Nephron progenitor cell (in vitro differentiated cells): ENCODE results near the gene ZNF609.

Experiments used
- DNase-seq: peaks from one replicate; pipeline ENCODE4 v3.0.0; 2021
- H3K27ac Mint-ChIP-seq: 2 replicates; pipeline ENCODE4 v1.8.0; 2021; ENCODE audit warnings: mild to moderate bottlenecking, moderate library complexity, mixed read lengths
- H3K27me3 Mint-ChIP-seq: 2 replicates; pipeline ENCODE4 v1.8.0; 2021; ENCODE audit warnings: mild to moderate bottlenecking, low read depth, mixed read lengths; ENCODE audit not compliant: poor library complexity
- H3K36me3 Mint-ChIP-seq: 2 replicates; pipeline ENCODE4 v1.8.0; 2021; ENCODE audit warnings: low read depth, mixed read lengths
- H3K4me1 Mint-ChIP-seq: 2 replicates; pipeline ENCODE4 v1.8.0; 2021; ENCODE audit warnings: mixed read lengths
- H3K4me3 Mint-ChIP-seq: 2 replicates; pipeline ENCODE4 v1.8.0; 2021; ENCODE audit warnings: mild to moderate bottlenecking, moderate library complexity, mixed read lengths
- H3K9me3 Mint-ChIP-seq: 2 replicates; pipeline ENCODE4 v1.8.0; 2021; ENCODE audit warnings: mild to moderate bottlenecking, moderate library complexity, mixed read lengths
- TF ChIP-seq, protein P1 (sequence below): fragments of 200-600 bp; sonication (generic); IDR thresholded peaks from 2 replicates; pipeline ENCODE4 v1.5.0; 2021; ENCODE audit warnings: antibody characterized with exemption

Gene ZNF609

DNA sequence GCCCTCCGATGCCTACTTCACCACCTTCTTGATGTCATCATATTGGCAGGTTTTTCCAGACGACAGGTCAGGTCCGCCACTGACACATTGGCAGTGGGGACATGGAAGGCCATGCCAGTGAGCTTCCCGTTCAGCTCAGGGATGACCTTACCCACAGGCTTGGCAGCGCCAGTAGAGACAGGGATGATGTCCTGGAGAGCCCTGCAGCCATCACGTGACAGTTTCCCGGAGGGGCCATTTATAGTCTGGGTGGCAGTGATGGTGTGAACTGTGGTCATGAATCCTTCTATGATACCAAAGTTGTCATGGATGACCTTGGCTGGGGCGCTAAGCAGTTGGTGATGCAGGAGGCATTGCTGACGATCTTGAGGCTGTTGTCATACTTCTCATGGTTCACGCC, 68.5 kb downstream of the ZNF609 start:
- H3K9me3 Mint-ChIP-seq = no peaks in the 10 kb centered on the region
- TF ChIP-seq, protein P1, sequence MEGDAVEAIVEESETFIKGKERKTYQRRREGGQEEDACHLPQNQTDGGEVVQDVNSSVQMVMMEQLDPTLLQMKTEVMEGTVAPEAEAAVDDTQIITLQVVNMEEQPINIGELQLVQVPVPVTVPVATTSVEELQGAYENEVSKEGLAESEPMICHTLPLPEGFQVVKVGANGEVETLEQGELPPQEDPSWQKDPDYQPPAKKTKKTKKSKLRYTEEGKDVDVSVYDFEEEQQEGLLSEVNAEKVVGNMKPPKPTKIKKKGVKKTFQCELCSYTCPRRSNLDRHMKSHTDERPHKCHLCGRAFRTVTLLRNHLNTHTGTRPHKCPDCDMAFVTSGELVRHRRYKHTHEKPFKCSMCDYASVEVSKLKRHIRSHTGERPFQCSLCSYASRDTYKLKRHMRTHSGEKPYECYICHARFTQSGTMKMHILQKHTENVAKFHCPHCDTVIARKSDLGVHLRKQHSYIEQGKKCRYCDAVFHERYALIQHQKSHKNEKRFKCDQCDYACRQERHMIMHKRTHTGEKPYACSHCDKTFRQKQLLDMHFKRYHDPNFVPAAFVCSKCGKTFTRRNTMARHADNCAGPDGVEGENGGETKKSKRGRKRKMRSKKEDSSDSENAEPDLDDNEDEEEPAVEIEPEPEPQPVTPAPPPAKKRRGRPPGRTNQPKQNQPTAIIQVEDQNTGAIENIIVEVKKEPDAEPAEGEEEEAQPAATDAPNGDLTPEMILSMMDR = no peak
- H3K27me3 Mint-ChIP-seq = no peaks in the 10 kb centered on the region
- no peak overlapping the region for H3K4me3 Mint-ChIP-seq
- H3K27ac Mint-ChIP-seq = no peak overlapping the region
- peaks cover 23% of the 10 kb centered on the region for H3K4me1 Mint-ChIP-seq
- peaks cover 55% of the 10 kb centered on the region for H3K36me3 Mint-ChIP-seq
- no peak for DNase-seq

DNA sequence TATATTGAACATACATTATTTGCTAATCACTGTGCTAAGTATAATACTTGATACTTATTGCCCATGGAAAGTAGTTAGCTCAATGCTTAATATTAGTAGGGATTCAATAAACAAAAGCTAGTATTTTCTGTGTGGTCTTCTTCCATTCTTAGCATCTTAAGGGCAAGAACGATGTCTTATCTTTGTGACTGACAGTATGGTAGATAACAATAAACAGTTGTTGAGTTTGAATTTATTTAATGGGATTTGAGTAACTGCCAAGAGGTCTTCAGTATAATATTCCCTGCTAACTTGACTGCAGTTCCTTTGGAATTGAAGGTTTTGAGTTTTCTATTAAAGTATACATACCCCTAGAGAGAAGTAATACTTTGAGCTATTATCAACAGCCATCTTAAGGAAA, 70.1 kb downstream of the ZNF609 start:
- Mint-ChIP-seq H3K27ac (peak overlapping the region; percentile 23), H3K36me3 (peaks cover 45% of the 10 kb centered on the region), H3K27me3 (no peaks in the 10 kb centered on the region), H3K4me3 (no peak overlapping the region), H3K4me1 (peaks cover 27% of the 10 kb centered on the region), H3K9me3 (no peaks in the 10 kb centered on the region)
- no peak for DNase-seq
- TF ChIP-seq, protein P1 = no peak

DNA sequence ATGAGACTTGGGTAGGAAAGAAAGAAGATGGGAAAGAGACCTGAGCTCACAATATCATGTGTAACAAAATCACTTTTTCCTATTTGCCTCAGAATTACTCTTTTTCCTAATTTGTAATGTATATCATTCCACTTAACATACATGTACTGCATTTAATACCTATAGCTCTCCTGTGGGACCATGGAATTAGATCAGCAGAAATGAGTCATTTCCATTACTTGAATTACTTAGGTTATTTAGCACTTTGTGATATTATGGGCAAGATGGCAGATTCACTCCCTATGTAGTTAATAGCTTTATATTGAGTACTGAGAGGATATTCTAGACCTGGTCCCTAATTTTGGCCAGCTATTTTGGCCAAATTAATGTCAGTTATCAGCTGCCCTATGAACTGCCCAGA, 70.5 kb downstream of the ZNF609 start:
- Mint-ChIP-seq H3K9me3 (no peaks in the 10 kb centered on the region), H3K36me3 (peaks cover 42% of the 10 kb centered on the region), H3K27me3 (no peaks in the 10 kb centered on the region), H3K27ac (peak overlapping the region; percentile 23), H3K4me3 (no peak overlapping the region), H3K4me1 (peaks cover 27% of the 10 kb centered on the region)
- TF ChIP-seq, protein P1 = no peak
- DNase-seq = no peak

DNA sequence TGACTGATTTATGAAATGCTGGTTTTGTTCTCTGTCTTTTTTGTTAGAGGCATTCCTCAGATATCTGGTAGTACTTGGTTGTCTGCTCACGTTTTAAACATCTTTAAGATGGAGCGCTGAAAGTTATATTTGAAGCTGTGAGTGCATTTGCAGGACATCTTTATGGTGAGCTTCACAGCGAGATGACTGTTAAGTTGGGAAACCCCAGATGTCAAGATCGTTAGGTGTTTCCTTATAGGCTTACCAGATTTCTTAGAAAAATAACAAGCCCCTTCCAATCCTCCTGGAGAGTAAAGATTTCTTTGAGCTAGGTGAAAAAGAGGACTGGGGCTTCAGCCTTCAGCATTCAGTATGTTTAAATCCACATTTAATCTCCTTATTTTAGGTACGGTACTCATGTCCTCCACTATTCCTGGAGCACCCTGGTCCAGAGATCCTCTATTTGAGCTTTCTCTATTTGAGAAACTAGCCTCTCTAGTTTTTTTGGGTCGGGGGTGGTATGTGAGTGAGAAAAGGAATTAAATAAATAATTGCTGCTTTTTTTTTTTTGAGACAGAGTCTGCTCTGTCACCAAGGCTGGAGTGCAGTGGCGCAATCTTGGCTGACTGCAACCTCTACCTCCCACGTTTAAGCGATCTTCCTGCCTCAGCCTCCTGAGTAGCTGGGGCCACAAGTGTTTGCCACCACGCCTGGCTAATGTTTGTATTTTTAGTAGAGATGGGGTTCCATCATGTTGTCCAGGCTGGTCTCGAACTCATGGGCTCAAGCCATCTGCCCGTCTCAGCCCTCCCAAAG, 72.3 kb downstream of the ZNF609 start:
- no peaks in the 10 kb centered on the region for H3K27me3 Mint-ChIP-seq
- TF ChIP-seq, protein P1 = no peak
- H3K4me3 Mint-ChIP-seq = no peak overlapping the region
- peaks cover 38% of the 10 kb centered on the region for H3K36me3 Mint-ChIP-seq
- peak overlapping the region; percentile 55 for H3K27ac Mint-ChIP-seq
- no peaks in the 10 kb centered on the region for H3K9me3 Mint-ChIP-seq
- DNase-seq = no peak
- peaks cover 27% of the 10 kb centered on the region for H3K4me1 Mint-ChIP-seq

DNA sequence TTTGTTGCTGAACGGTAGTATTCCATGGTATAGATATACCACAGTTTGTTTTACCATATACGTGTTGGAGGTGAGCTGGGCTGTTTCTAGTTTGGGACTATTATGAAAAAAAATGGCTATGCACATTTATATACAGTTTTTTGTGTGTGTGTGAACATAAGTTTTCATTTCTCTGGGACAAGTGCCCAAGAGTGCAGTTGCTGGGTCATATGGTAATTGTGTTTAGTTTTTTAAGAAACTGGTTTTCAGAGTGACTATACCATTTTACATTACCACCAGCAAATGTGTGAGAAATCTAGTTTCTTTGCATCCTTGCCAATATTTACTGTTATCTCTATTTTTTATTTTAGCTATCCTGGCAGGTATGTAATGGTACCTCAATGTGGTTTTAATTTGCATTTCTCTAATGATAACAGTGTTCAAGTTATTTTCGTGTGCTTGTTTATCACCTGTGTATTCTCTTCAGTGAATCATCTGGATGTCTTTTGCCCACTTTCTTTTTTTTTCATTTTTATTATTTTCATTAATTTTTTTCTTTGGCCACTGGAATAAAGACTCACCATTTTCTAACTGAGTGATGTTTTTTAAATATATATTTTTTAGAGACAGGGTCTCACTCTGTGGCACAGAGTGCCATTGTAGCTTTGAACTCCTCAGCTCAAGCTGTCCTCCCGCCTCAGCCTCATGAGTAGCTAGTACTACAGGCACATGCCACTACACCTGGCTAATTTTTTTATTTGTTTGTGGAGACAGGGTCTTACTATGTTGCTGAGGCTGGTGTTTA, 75.3 kb downstream of the ZNF609 start:
- no peak overlapping the region for H3K27ac Mint-ChIP-seq
- no peak overlapping the region for H3K4me3 Mint-ChIP-seq
- DNase-seq = no peak
- TF ChIP-seq, protein P1 = no peak
- no peaks in the 10 kb centered on the region for H3K27me3 Mint-ChIP-seq
- peaks cover 28% of the 10 kb centered on the region for H3K36me3 Mint-ChIP-seq
- H3K9me3 Mint-ChIP-seq = peaks cover 6% of the 10 kb centered on the region
- H3K4me1 Mint-ChIP-seq = peaks cover 27% of the 10 kb centered on the region
